HEK293T (cell line): Measurements from ENCODE around the gene CELSR1.

Experiments used
- BHLHE40 ChIP-seq: fragments of 450-650 bp; IDR thresholded peaks from 2 replicates; pipeline ENCODE4 v1.6.1; 2016; ENCODE audit warnings: mild to moderate bottlenecking, moderate library complexity, borderline replicate concordance
- CTBP1 ChIP-seq: fragments of 450-650 bp; IDR thresholded peaks from 2 replicates; pipeline ENCODE4 v1.6.1; 2016; ENCODE audit warnings: borderline replicate concordance
- ELF4 ChIP-seq: fragments of 450-650 bp; IDR thresholded peaks from 2 replicates; pipeline ENCODE4 v1.6.1; 2017; ENCODE audit warnings: antibody characterized with exemption
- FOXK2 ChIP-seq: fragments of 450-650 bp; IDR thresholded peaks from 2 replicates; pipeline ENCODE4 v1.6.1; 2016; ENCODE audit warnings: mild to moderate bottlenecking
- FOXM1 ChIP-seq: fragments of 450-650 bp; IDR thresholded peaks from 2 replicates; pipeline ENCODE4 v1.6.1; 2017; ENCODE audit warnings: mild to moderate bottlenecking, borderline replicate concordance
- HDGF ChIP-seq: fragments of 450-650 bp; IDR thresholded peaks from 2 replicates; pipeline ENCODE4 v1.6.1; 2017; ENCODE audit warnings: antibody characterized with exemption, borderline replicate concordance
- L3MBTL2 ChIP-seq: fragments of 450-650 bp; conservative IDR thresholded peaks from 2 replicates; pipeline ENCODE4 v1.6.1; 2016; ENCODE audit warnings: mild to moderate bottlenecking
- NFRKB ChIP-seq: fragments of 450-650 bp; IDR thresholded peaks from 2 replicates; pipeline ENCODE4 v1.6.1; 2016; ENCODE audit warnings: mild to moderate bottlenecking, moderate library complexity
- PKNOX1 ChIP-seq: fragments of 450-650 bp; IDR thresholded peaks from 2 replicates; pipeline ENCODE4 v1.6.1; 2016
- SP1 ChIP-seq: fragments of 450-650 bp; IDR thresholded peaks from 2 replicates; pipeline ENCODE4 v1.6.1; 2017
- SUZ12 ChIP-seq: fragments of 450-650 bp; IDR thresholded peaks from 2 replicates; pipeline ENCODE4 v1.6.1; 2016; ENCODE audit warnings: mild to moderate bottlenecking
- TARDBP ChIP-seq: fragments of 450-650 bp; IDR thresholded peaks from 2 replicates; pipeline ENCODE4 v1.6.1; 2016

GRCh38 chr22:46350121-46350520, 187.3 kb downstream of the CELSR1 start:
- TF ChIP-seq CTBP1 (no peak), SP1 (no peak), FOXM1 (no peak), HDGF (no peak), TARDBP (no peak), L3MBTL2 (no peak), FOXK2 (no peak), NFRKB (no peak), SUZ12 (no peak), BHLHE40 (no peak), PKNOX1 (no peak), ELF4 (no peak)
